GM18861 (cell line): ENCODE results near the gene ITPR3.

Source experiments
- ATAC-seq: cut with Tn5 transposase; IDR thresholded peaks from one replicate; pipeline ENCODE4 v1.9.1; 2021; ENCODE audit not compliant: unreplicated experiment

ITPR3 gene

GRCh38 chr6:33664506-33665057 lies 43.5 kb downstream of the ITPR3 start:
- no peak for ATAC-seq

GRCh38 chr6:33665957-33666356 lies 44.8 kb downstream of the ITPR3 start:
- no peak for ATAC-seq

GRCh38 chr6:33667072-33667471 lies 46.0 kb downstream of the ITPR3 start:
- ATAC-seq = no peak

GRCh38 chr6:33667776-33668175 lies 46.7 kb downstream of the ITPR3 start:
- no peak for ATAC-seq

- no peak for ATAC-seq
Measured at GRCh38 chr6:33668328-33668727, 47.2 kb downstream of the ITPR3 start.

- no peak for ATAC-seq
Measured at GRCh38 chr6:33668914-33669313, 47.8 kb downstream of the ITPR3 start.

GRCh38 chr6:33670086-33670660 lies 49.1 kb downstream of the ITPR3 start:
- no peak for ATAC-seq

- ATAC-seq = no peak
Measured at GRCh38 chr6:33670971-33671743, 50.0 kb downstream of the ITPR3 start.

- no peak for ATAC-seq
Measured at GRCh38 chr6:33671744-33672072, 50.6 kb downstream of the ITPR3 start.

- ATAC-seq = no peak
Measured at GRCh38 chr6:33672808-33673207, 51.7 kb downstream of the ITPR3 start.

- no peak for ATAC-seq
Measured at GRCh38 chr6:33673851-33674250, 52.7 kb downstream of the ITPR3 start.

- ATAC-seq = no peak
Measured at GRCh38 chr6:33675968-33676367, 54.8 kb downstream of the ITPR3 start.

- no peak for ATAC-seq
Measured at GRCh38 chr6:33676416-33677142, 55.5 kb downstream of the ITPR3 start.

GRCh38 chr6:33677143-33677660 lies 56.1 kb downstream of the ITPR3 start:
- ATAC-seq = no peak

- ATAC-seq = no peak
Measured at GRCh38 chr6:33677689-33678088, 56.6 kb downstream of the ITPR3 start.

GRCh38 chr6:33678233-33678931 lies 57.3 kb downstream of the ITPR3 start:
- ATAC-seq = no peak

- no peak for ATAC-seq
Measured at GRCh38 chr6:33678932-33679490, 57.9 kb downstream of the ITPR3 start.

- ATAC-seq = no peak
Measured at GRCh38 chr6:33679761-33680160, 58.6 kb downstream of the ITPR3 start.

- ATAC-seq = no peak
Measured at GRCh38 chr6:33682341-33682740, 61.2 kb downstream of the ITPR3 start.

- ATAC-seq = no peak
Measured at GRCh38 chr6:33683051-33683571, 62.0 kb downstream of the ITPR3 start.
